ENCODE measurements around the gene CS. TPM values are rescaled to one million over a fixed set of nuclear protein-coding genes. Genes with fewer than 3 reads are reported as not detected.

Gene CS
- polyA plus RNA-seq, 1 of the 3 experiments (the other 2 are of a cell fraction) = 121 TPM

GRCh38 chr12:56341616-56342015 lies 41.5 kb upstream of the CS start (continued):
- TF ChIP-seq ELF1 (IDR thresholded peaks at IDR 0.05) = no peak
- no peak for TF ChIP-seq GATA2 (CRISPR knock-in tag; IDR thresholded peaks at IDR 0.05)
- no peak for TF ChIP-seq YY1 (IDR thresholded peaks at IDR 0.05; ENCODE audit: low read depth)
- TF ChIP-seq RAD21 (IDR thresholded peaks at IDR 0.05; ENCODE audit: low read length) = no peak

- Histone ChIP-seq H3F3A (replicated peaks; ENCODE audit: insufficient read depth) (peaks cover 15% of the 10 kb centered on the region), H3K4me2 (no peak overlapping the region), H3K27me3 (ENCODE audit: insufficient read depth) (no peaks in the 10 kb centered on the region), H3K27ac (ENCODE audit: low read depth in 2 of 2, low read length in 1 of 2) (no peak overlapping the region), H3K9ac (no peak overlapping the region), H3K4me1 (ENCODE audit: control insufficient read depth in 1 of 2, insufficient read depth in 2 of 2, low read depth in 1 of 2, low read length in 1 of 2) (no peaks in the 10 kb centered on the region; a peak in 1 of 4 replicates), H3K4me3 (ENCODE audit: low read depth in 2 of 2, low read length in 1 of 2) (no peak overlapping the region), H2AFZ (ENCODE audit: low read depth) (no peak overlapping the region), H3K9me2 (no peaks in the 10 kb centered on the region), H3K79me2 (ENCODE audit: insufficient read depth) (no peaks in the 10 kb centered on the region), H3K9me3 (no peaks in the 10 kb centered on the region), H4K20me1 (ENCODE audit: insufficient read depth) (no peaks in the 10 kb centered on the region), H3K36me3 (replicated peaks in 1 of 2; ENCODE audit: control insufficient read depth in 1 of 2, insufficient read depth in 2 of 2, low read length in 1 of 2) (peaks cover 20 to 21% of the 10 kb centered on the region in 2 experiments)
- no peak for DNase-seq
- POLR2A ChIA-PET = interaction anchor here (0.6 kb wide), 1 partner anchor 21 kb away, joined by 3 read pairs; the partner anchor contains the start of gene STAT2
- CTCF ChIA-PET = no interaction called here
- WGBS (ENCODE audit: low lambda C conversion rate) = 77% methylated on average over 1 of the region's 1 CpG
- no peak for TF ChIP-seq GABPA (IDR thresholded peaks at IDR 0.05; ENCODE audit: low read depth)
- TF ChIP-seq TEAD4 (IDR thresholded peaks at IDR 0.05; ENCODE audit: borderline replicate concordance, insufficient read depth) = no peak
- TF ChIP-seq MAX (IDR thresholded peaks at IDR 0.05; ENCODE audit: low read depth) = no peak
- no peak for TF ChIP-seq JUND (IDR thresholded peaks at IDR 0.05)
- no peak for TF ChIP-seq FOXM1 (IDR thresholded peaks at IDR 0.05; ENCODE audit: low read depth)
- TF ChIP-seq USF1 (IDR thresholded peaks at IDR 0.05; ENCODE audit: borderline replicate concordance, low read depth) = no peak
Measured at GRCh38 chr12:56339158-56339422, 39.0 kb upstream of the CS start.

DNA sequence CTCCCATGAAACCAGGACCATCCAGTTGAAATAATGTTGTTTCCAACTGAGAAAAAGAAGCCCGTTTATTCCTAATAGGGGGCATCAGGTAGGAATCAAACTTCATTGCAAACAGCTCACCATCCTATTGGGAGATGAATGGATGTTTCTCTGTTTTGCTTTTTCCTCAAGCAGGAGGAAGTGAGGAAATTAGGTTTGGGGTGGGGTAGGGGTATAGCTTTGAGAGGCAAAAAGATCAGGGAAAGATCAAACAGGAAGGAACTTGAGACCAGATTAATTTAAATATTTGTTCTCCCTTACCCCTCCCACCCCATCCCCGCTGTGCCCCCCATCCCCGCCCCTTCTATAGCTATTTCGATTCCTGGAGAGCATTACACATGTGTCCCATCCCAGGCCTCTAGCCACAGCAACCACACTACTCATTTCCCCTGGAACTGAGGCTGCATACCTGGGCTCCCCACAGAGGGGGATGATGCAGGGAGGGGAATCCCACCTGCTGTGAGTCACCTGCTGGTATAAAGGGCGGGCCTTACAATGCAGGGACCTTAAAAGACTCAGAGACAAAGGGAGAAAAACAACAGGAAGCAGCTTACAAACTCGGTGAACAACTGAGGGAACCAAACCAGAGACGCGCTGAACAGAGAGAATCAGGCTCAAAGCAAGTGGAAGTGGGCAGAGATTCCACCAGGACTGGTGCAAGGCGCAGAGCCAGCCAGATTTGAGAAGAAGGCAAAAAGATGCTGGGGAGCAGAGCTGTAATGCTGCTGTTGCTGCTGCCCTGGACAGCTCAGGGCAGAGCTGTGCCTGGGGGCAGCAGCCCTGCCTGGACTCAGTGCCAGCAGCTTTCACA lies 38.4 kb upstream of the CS start, which contains the start of gene IL23A:
Gene IL23A (plus strand): TSS at position 577 of the 850 bp plus-strand sequence. CDS start 161 bp downstream, at position 738.
- Histone ChIP-seq H3K27me3 (ENCODE audit: insufficient read depth) (no peaks in the 10 kb centered on the region), H2AFZ (ENCODE audit: low read depth) (no peak within 1 kb of the TSS), H3K9me2 (no peaks in the 10 kb centered on the region), H4K20me1 (ENCODE audit: insufficient read depth) (no peaks in the 10 kb centered on the region), H3K36me3 (replicated peaks in 1 of 2; ENCODE audit: control insufficient read depth in 1 of 2, insufficient read depth in 2 of 2, low read length in 1 of 2) (peaks cover 14 to 16% of the 10 kb centered on the region in 2 experiments), H3K9ac (no peak within 1 kb of the TSS), H3K4me1 (ENCODE audit: control insufficient read depth in 1 of 2, insufficient read depth in 2 of 2, low read depth in 1 of 2, low read length in 1 of 2) (no peaks in the 10 kb centered on the region; a peak in 1 of 4 replicates), H3K9me3 (no peaks in the 10 kb centered on the region), H3K4me2 (no peak within 1 kb of the TSS), H3K79me2 (ENCODE audit: insufficient read depth) (no peaks in the 10 kb centered on the region), H3F3A (replicated peaks; ENCODE audit: insufficient read depth) (peaks cover 15% of the 10 kb centered on the region), H3K4me3 (ENCODE audit: low read depth in 2 of 2, low read length in 1 of 2) (no peak within 1 kb of the TSS), H3K27ac (ENCODE audit: low read depth in 2 of 2, low read length in 1 of 2) (no peak within 1 kb of the TSS)
- WGBS (ENCODE audit: low lambda C conversion rate) = 73% methylated on average over 9 of the region's 9 CpGs
- no peak for TF ChIP-seq EP300 (IDR thresholded peaks at IDR 0.05; ENCODE audit: borderline replicate concordance in 1 of 2, low read depth in 1 of 2, low read length in 1 of 2)
- TF ChIP-seq NRF1 (IDR thresholded peaks at IDR 0.05; ENCODE audit: low read depth, low read length) = no peak
- no peak for TF ChIP-seq GABPA (IDR thresholded peaks at IDR 0.05; ENCODE audit: low read depth)
- TF ChIP-seq JUND (IDR thresholded peaks at IDR 0.05) = no peak
- no peak for TF ChIP-seq MXI1 (IDR thresholded peaks at IDR 0.05; ENCODE audit: low read depth, low read length)
- no peak for TF ChIP-seq USF2 (IDR thresholded peaks at IDR 0.05; ENCODE audit: borderline replicate concordance, low read depth, low read length)
- TF ChIP-seq FOXM1 (IDR thresholded peaks at IDR 0.05; ENCODE audit: low read depth) = no peak
- no peak for TF ChIP-seq MAX (IDR thresholded peaks at IDR 0.05; ENCODE audit: low read depth)
- TF ChIP-seq FOXJ3 (CRISPR knock-in tag; IDR thresholded peaks at IDR 0.05) = no peak
- no peak for TF ChIP-seq TCF12 (IDR thresholded peaks at IDR 0.05)
- no peak for TF ChIP-seq RFX5 (IDR thresholded peaks at IDR 0.05; ENCODE audit: low read length)
- no peak for TF ChIP-seq MEF2A (IDR thresholded peaks at IDR 0.05; ENCODE audit: borderline replicate concordance, low read depth)
- ChIA-PET POLR2A (interaction anchor here (0.6 kb wide), 2 partner anchors 21 to 529 kb away, joined by 3 read pairs; partner anchors contain the start of gene STAT2), CTCF (no interaction called here)
- DNase-seq = no peak

Measured in SK-N-SH (cell line).